CD4-positive, alpha-beta T cell treated with Interleukin-10 for 1 hour (primary cell): ENCODE measurements around the gene ZMIZ1.
A peak's percentile ranks its signal among the peaks of the same experiment; 100 is the strongest.

Source experiments
- DNase-seq: peaks from one replicate; pipeline ENCODE4 v3.0.0-alpha.2; 2020

ZMIZ1 gene

GRCh38 chr10:79100771-79101170 is 32.0 kb downstream of the ZMIZ1 start:
- no peak for DNase-seq

GRCh38 chr10:79101560-79102497 is 33.1 kb downstream of the ZMIZ1 start:
- DNase-seq: no peak

- DNase-seq: no peak
These were observed 33.7 kb downstream of the ZMIZ1 start for GRCh38 chr10:79102498-79102874.

- DNase-seq: no peak
These were observed 34.4 kb downstream of the ZMIZ1 start for GRCh38 chr10:79103129-79103528.

- DNase-seq: no peak
These were observed 34.8 kb downstream of the ZMIZ1 start for GRCh38 chr10:79103585-79103984.

- DNase-seq: no peak
These were observed 36.5 kb downstream of the ZMIZ1 start for GRCh38 chr10:79105150-79105739.

GRCh38 chr10:79105818-79106217 is 37.1 kb downstream of the ZMIZ1 start:
- no peak for DNase-seq

GRCh38 chr10:79106256-79107050 is 37.7 kb downstream of the ZMIZ1 start:
- no peak for DNase-seq

GRCh38 chr10:79107736-79108264 is 39.0 kb downstream of the ZMIZ1 start:
- DNase-seq: no peak

- no peak for DNase-seq
These were observed 40.0 kb downstream of the ZMIZ1 start for GRCh38 chr10:79108728-79109127.

- no peak for DNase-seq
These were observed 42.7 kb downstream of the ZMIZ1 start for GRCh38 chr10:79111427-79111826.

- DNase-seq: no peak
These were observed 43.3 kb downstream of the ZMIZ1 start for GRCh38 chr10:79111846-79112614.

GRCh38 chr10:79112881-79113431 is 44.2 kb downstream of the ZMIZ1 start:
- no peak for DNase-seq

- DNase-seq: no peak
These were observed 45.1 kb downstream of the ZMIZ1 start for GRCh38 chr10:79113827-79114226.

- DNase-seq: no peak
These were observed 46.5 kb downstream of the ZMIZ1 start for GRCh38 chr10:79115302-79115701.

- peak; percentile 8 for DNase-seq
These were observed 47.6 kb downstream of the ZMIZ1 start for GRCh38 chr10:79116368-79116767.

- DNase-seq: no peak
These were observed 48.3 kb downstream of the ZMIZ1 start for GRCh38 chr10:79116801-79117723.

GRCh38 chr10:79118286-79119202 is 49.8 kb downstream of the ZMIZ1 start:
- no peak for DNase-seq

GRCh38 chr10:79119306-79119705 is 50.5 kb downstream of the ZMIZ1 start:
- no peak for DNase-seq

- no peak for DNase-seq
These were observed 54.8 kb downstream of the ZMIZ1 start for GRCh38 chr10:79123547-79123963.
